HUES64 (cell line): ENCODE results near the gene CHRNB1.
A peak's percentile ranks its signal among the peaks of the same experiment; 100 is the strongest.

ENCODE experiments used
- H3K27ac ChIP-seq: 2 replicates; pipeline ENCODE4 v1.7.0; 2013; ENCODE audit warnings: low read depth, low read length, inconsistent platforms
- H3K27me3 ChIP-seq: 2 replicates; pipeline ENCODE4 v1.6.1; 2013; ENCODE audit warnings: mild to moderate bottlenecking, low read length; ENCODE audit not compliant: insufficient read depth
- H3K36me3 ChIP-seq: 2 replicates; pipeline ENCODE4 v1.6.1; 2013; ENCODE audit warnings: mild to moderate bottlenecking, low read length; ENCODE audit not compliant: insufficient read depth
- H3K4me1 ChIP-seq: 2 replicates; pipeline ENCODE4 v1.6.1; 2013; ENCODE audit warnings: mild to moderate bottlenecking, low read length, moderate library complexity; ENCODE audit not compliant: insufficient read depth
- H3K4me3 ChIP-seq: 2 replicates; pipeline ENCODE4 v1.5.1; 2013; ENCODE audit warnings: mild to moderate bottlenecking, low read length, moderate library complexity
- H3K9ac ChIP-seq: 2 replicates; pipeline ENCODE4 v1.6.1; 2013; ENCODE audit warnings: mild to moderate bottlenecking, low read depth, low read length
- H3K9me3 ChIP-seq: 2 replicates; pipeline ENCODE4 v1.6.1; 2013; ENCODE audit warnings: low read depth, low read length; ENCODE audit not compliant: insufficient read depth
- WGBS: fragments of 150-250, 120-280 bp; methylation state at CpG from one replicate; pipeline ENCODE4 v1.1.7; 2013; ENCODE audit warnings: missing lambda C conversion rate; 5-methylcytosine and 5-hydroxymethylcytosine counted together

CHRNB1 gene

DNA sequence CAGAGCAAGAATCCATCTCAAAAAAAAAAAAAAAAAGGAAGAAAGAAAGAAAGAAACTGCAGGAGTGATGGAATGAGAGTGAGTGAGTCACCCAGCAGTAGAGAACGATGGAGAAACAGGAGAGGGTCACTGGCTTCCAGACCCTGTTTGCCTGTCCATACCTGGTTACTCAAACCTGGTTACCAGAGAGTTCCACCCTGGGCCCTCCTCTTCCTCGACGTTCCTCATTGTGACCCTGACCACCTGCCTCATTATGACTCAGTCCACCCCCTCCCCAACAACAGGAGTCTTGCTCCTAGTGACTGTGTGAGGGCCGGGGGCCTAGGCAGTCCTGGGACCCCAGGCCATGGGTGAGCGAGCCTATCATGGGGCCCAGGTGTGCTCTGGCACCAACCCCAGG is 16.3 kb upstream of the CHRNB1 start, which contains the start of gene SPEM3:
Gene SPEM3, plus strand, starts transcription at position 301 of the 400 bp plus-strand sequence. Its CDS starts 46 bp downstream, at position 347.
- H3K4me1 ChIP-seq, result no peaks in the 10 kb centered on the region
- WGBS, result 67% methylated on average over 5 of the region's 5 CpGs
- no peaks in the 10 kb centered on the region for H3K36me3 ChIP-seq
- no peaks in the 10 kb centered on the region for H3K27me3 ChIP-seq
- no peak within 1 kb of the TSS for H3K27ac ChIP-seq
- H3K4me3 ChIP-seq, result no peak within 1 kb of the TSS
- no peak within 1 kb of the TSS for H3K9ac ChIP-seq
- no peaks in the 10 kb centered on the region for H3K9me3 ChIP-seq

DNA sequence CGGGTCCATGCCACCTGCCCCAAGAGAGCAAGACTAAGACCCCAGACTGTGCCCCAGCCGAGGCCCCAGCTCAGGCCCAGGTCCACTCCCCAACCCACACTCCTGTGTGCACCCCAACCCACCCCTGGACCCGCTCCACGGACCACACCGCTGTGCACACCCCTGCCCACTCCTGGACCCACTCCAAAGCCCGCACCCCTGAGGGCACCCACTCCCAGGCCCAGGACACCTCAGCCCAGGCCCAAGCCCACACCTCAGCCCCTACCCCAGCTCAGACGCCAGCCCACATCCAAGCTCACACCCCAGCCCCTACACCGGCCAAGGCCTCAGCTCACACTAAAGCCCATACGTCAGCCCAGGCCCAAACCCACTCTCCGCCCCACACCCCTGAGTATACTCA is 15.1 kb upstream of the CHRNB1 start:
- H3K27ac ChIP-seq, result no peak overlapping the region
- 92% methylated on average over 10 of the region's 10 CpGs for WGBS

DNA sequence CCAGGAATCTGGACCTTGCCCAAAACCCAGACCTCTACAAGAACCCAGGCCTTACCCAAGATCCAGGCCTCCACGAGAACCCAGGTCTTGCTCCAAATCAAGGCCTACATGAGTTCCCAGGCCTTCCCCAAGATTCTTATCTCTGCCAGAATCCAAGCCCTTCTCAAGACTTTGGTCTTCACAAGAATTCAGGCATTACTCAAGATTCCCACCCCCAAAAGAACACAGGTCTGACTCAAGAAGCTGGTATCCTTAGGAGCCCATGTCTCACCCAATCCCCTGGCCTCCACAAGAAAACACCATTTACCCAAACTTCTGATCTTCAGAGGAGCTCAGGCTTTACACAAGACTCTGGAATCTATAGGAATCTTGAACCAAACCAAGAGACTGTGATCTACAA is 13.6 kb upstream of the CHRNB1 start:
- no peaks in the 10 kb centered on the region for H3K4me1 ChIP-seq
- H3K27ac ChIP-seq, result no peak overlapping the region
- no peak overlapping the region for H3K4me3 ChIP-seq
- no peak overlapping the region for H3K9ac ChIP-seq
- 95% methylated on average over 1 of the region's 1 CpG for WGBS
- H3K36me3 ChIP-seq, result no peaks in the 10 kb centered on the region
- H3K9me3 ChIP-seq, result no peaks in the 10 kb centered on the region
- peaks cover 4% of the 10 kb centered on the region; the same call in 1 of the 2 replicates for H3K27me3 ChIP-seq

More for the DNA sequence above, 15.1 kb upstream of the CHRNB1 start:
- H3K9ac ChIP-seq, result no peak overlapping the region
- no peak overlapping the region for H3K4me3 ChIP-seq
- no peaks in the 10 kb centered on the region for H3K36me3 ChIP-seq
- no peaks in the 10 kb centered on the region for H3K27me3 ChIP-seq
- H3K9me3 ChIP-seq, result no peaks in the 10 kb centered on the region
- no peaks in the 10 kb centered on the region for H3K4me1 ChIP-seq

DNA sequence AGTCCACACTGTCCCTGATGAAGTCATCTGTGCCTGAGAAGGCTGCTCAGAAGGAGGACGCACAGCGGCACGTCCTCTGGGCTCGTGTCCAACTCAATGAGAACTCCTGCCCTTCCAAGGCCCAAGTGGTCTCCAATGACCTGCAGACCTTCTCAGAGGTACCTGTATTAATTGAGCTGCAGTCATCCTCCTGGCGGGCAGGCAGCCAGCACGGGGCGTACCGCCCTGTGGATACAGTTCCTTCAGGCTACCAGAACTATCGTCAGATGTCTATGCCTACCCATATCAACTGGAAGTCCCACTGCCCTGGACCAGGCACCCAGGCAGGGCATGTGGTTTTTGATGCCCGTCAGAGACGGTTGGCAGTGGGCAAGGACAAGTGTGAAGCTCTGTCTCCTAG is 12.6 kb upstream of the CHRNB1 start:
- H3K27me3 ChIP-seq, result peaks cover 8% of the 10 kb centered on the region; the same call in 1 of the 2 replicates
- H3K4me3 ChIP-seq, result no peak overlapping the region
- H3K4me1 ChIP-seq, result no peaks in the 10 kb centered on the region
- H3K36me3 ChIP-seq, result no peaks in the 10 kb centered on the region
- no peak overlapping the region for H3K27ac ChIP-seq
- H3K9ac ChIP-seq, result no peak overlapping the region
- no peaks in the 10 kb centered on the region for H3K9me3 ChIP-seq
- WGBS, result 94% methylated on average over 11 of the region's 11 CpGs

DNA sequence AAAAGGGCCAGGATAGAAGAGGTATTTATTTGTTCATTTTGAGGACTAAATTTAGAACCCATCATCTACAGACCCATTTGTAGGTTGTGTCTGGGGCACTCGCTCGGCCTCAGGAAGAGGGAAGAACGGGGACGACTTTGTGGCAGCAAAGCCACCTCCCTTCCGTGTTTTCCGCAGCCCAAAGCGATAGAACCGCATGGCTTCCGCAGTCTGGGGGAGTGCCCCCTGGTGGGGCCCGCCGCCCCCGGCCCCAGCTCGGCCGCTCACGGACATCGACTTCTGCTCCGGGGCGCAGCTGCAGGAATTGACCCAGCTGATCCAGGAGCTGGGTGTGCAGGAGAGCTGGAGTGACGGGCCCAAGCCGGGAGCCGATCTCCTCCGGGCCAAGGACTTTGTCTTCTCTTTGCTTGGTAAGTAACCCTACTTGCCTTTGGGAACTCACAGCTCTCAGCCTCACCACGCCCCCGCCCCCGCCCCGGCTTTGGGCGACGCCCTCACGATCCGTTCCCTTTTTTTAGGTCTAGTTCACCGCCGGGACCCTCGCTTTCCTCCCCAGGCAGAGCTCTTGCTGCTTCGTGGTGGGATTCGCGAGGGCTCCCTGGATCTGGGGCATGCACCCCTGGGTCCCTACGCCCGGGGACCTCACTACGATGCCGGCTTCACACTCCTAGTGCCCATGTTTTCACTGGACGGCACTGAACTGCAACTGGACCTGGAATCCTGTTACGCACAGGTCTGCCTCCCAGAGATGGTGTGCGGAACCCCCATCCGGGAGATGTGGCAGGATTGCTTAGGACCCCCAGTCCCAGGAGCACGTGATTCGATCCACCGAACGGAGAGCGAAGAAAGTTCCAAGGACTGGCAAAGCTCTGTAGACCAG is 8.9 kb upstream of the CHRNB1 start:
- H3K4me3 ChIP-seq, result peak overlapping the region; percentile 95
- 3% methylated on average over 49 of the region's 49 CpGs for WGBS
- H3K36me3 ChIP-seq, result no peaks in the 10 kb centered on the region
- H3K27ac ChIP-seq, result peak overlapping the region; percentile 60; the same call in 1 of the 2 replicates
- peaks cover 8% of the 10 kb centered on the region for H3K4me1 ChIP-seq
- H3K27me3 ChIP-seq, result peaks cover 34% of the 10 kb centered on the region
- H3K9me3 ChIP-seq, result no peaks in the 10 kb centered on the region
- H3K9ac ChIP-seq, result peak overlapping the region; percentile 50

DNA sequence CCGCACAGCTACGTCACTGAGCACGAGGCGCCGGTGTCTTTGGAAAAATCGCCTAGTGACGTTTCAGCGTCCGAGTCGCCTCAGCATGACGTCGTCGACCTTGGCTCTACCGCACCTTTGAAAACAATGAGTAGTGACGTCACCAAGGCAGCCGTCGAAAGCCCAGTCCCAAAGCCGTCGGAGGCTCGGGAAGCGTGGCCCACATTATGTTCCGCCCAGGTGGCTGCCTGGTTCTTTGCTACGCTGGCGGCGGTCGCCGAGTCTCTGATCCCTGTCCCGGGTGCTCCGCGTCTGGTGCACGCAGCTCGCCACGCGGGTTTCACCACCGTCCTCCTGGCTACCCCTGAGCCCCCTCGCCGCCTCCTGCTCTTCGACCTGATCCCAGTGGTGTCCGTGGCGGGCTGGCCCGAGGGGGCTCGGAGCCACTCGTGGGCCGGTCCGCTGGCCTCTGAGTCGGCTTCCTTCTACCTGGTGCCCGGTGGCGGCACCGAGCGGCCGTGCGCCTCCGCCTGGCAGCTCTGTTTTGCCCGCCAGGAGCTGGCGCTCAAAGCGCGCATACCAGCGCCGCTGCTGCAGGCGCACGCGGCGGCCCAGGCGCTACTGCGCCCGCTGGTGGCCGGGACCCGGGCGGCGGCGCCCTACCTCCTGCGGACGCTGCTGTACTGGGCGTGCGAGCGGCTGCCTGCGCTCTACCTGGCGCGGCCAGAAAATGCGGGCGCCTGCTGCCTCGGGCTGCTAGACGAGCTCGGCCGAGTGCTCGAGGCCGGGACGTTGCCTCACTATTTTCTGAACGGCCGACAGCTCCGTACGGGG is 8.1 kb upstream of the CHRNB1 start:
- 2% methylated on average over 92 of the region's 92 CpGs for WGBS
- peaks cover 16% of the 10 kb centered on the region for H3K4me1 ChIP-seq
- peak overlapping the region; percentile 53; the same call in 1 of the 2 replicates for H3K27ac ChIP-seq
- H3K9me3 ChIP-seq, result no peaks in the 10 kb centered on the region
- H3K9ac ChIP-seq, result peak overlapping the region; percentile 58; the same call in 1 of the 2 replicates
- peak overlapping the region; percentile 95 for H3K4me3 ChIP-seq
- peaks cover 38% of the 10 kb centered on the region for H3K27me3 ChIP-seq
- no peaks in the 10 kb centered on the region for H3K36me3 ChIP-seq

DNA sequence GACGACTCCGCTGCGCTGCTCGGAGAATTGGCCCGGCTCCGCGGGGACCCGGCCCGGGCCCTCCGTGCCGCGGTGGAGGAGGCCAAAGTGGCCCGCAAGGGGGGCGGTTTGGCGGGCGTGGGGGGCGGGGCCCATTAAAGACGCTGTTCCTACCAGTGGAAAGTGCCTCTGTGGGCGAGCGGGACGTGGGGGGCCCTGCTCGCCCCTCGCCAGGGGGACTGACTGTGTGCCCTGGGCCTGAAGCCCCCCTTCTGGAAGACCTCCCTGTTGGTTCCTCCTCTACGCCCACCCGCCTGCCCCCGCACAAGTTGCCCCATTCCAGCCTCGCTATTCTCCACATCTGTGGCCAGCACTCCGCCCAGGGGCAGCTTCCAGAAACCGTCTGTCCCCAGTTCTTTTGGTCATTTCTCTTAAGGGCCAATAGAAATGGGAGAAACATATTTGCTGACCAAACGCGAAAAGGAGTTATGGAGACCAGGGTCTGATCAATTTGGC is 7.4 kb upstream of the CHRNB1 start:
- 7% methylated on average over 31 of the region's 31 CpGs for WGBS
- H3K9ac ChIP-seq, result no peak overlapping the region
- H3K27ac ChIP-seq, result no peak overlapping the region; the same call in 1 of the 2 replicates

DNA sequence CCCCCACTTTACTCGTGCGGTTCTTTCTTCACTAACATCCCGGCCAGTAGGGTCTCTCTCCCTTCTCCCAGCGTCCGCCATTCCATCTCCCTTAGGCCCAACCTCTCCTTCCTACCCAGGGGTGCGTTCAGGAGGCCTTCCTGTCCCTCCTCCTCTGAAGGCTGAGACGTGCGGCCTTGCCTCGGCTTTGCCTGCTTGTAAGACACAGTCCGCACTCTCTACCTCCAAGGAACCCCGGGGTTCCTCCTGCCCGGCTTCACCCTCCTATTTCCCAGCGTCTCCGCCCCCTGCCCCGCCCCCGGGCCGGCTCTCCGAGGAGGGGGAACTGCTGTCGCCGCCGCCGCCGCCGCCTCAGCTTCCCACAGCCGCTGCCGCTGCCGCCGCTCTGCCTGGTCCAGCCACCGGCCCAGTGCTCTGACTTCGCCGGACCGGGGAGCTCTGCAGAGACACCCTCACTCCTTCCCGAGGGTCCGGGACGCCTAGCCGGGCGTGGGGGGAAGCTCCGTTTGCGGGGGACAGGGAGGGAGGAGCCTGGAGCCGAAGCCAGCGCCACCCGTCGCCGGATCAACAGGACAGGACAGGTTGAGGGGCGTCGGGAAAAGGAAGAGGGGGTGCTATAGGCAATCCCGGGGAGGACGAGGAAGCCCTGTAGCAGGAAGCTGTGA is 6.8 kb upstream of the CHRNB1 start:
- peak overlapping the region; percentile 50; the same call in 1 of the 2 replicates for H3K9ac ChIP-seq

More for the DNA sequence above, 7.4 kb upstream of the CHRNB1 start:
- H3K9me3 ChIP-seq, result no peaks in the 10 kb centered on the region
- peak overlapping the region; percentile 95 for H3K4me3 ChIP-seq
- no peaks in the 10 kb centered on the region for H3K36me3 ChIP-seq
- H3K4me1 ChIP-seq, result peaks cover 16% of the 10 kb centered on the region
- H3K27me3 ChIP-seq, result peaks cover 39% of the 10 kb centered on the region

DNA sequence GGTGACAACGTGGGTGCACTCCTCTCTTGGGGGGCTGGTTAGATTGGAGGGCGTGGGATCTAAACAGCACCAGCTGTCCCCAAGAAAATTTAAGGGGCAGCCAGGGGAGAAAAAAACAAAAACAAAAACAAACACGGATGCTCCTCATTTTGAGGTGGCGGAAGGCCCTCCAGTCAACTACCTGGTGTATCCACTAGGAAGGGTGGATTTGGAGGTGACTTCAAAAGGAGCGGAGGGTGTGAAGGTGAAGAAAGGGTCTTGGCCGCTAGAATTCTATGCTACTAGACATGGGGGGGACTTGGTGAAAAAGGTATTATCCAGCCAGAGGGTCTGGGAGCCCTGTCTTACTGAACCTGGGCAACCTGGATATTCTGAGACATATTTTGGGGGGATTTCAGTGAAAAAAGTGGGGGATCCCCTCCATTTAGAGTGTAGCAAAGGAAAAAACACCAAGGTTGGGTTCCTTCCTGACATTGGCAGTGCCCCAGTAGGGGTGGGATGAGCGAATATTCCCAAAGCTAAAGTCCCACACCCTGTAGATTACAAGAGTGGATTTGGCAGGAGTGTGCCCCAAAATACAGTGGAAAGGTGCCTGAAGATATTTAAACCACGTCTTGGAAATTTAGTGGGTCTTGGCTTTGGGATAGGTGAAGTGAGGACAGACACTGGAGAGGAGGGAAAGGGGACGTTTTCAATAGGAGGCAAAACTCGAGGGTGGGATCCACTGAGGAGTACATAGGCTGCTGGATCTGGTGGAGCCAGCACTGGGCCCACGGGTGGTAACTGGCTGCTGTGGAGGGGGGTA is 6.0 kb upstream of the CHRNB1 start:
- 28% methylated on average over 11 of the region's 11 CpGs for WGBS
- Histone ChIP-seq H3K4me1 (peaks cover 16% of the 10 kb centered on the region), H3K9me3 (no peaks in the 10 kb centered on the region), H3K27me3 (peaks cover 39% of the 10 kb centered on the region), H3K4me3 (peak overlapping the region; percentile 95), H3K36me3 (no peaks in the 10 kb centered on the region), H3K9ac (peak overlapping the region; percentile 50; the same call in 1 of the 2 replicates), H3K27ac (no peak overlapping the region)

More for the DNA sequence above, 6.8 kb upstream of the CHRNB1 start:
- Histone ChIP-seq H3K36me3 (no peaks in the 10 kb centered on the region), H3K27ac (no peak overlapping the region), H3K9me3 (no peaks in the 10 kb centered on the region), H3K4me3 (peak overlapping the region; percentile 95), H3K4me1 (peaks cover 16% of the 10 kb centered on the region), H3K27me3 (peaks cover 39% of the 10 kb centered on the region)
- WGBS, result 2% methylated on average over 48 of the region's 48 CpGs
